Stomach (tissue), 9 donors: ENCODE data around the gene SPTLC2. TPM values are rescaled to one million over a fixed set of nuclear protein-coding genes. Genes with fewer than 3 reads are reported as not detected.
A peak's percentile ranks its signal among the peaks of the same experiment; 100 is the strongest.

Experiments
- DNase-seq, 2 donors: peaks; one replicate each; pipeline versions ENCODE4 v3.0.0 to v3.0.0-alpha.2; 2013 to 2019
- H3K27ac ChIP-seq, 5 donors: fragments of 200-600 bp in 4 of 5; sonication (generic) in 4 of 5; one replicate each; pipeline ENCODE4 v1.5.1; 2013 to 2019; ENCODE audit warnings: mild to moderate bottlenecking in 1 of 5, moderate library complexity in 1 of 5
- H3K27me3 ChIP-seq, 3 donors: fragments of 200-600 bp; sonication (generic); one replicate each; pipeline ENCODE4 v1.5.1; 2017 to 2019; ENCODE audit warnings: mixed run types in 1 of 3
- H3K36me3 ChIP-seq, 4 donors: fragments of 200-600 bp; sonication (generic); 1 replicate in 3 of 4; 2 replicates in 1 of 4; pipeline ENCODE4 v1.5.1; 2016 to 2019
- H3K4me1 ChIP-seq, 4 donors: fragments of 200-600 bp; sonication (generic); one replicate each; pipeline ENCODE4 v1.5.1; 2016 to 2019
- H3K4me3 ChIP-seq, 4 donors: fragments of 200-600 bp; sonication (generic) in 3 of 4; one replicate each; pipeline ENCODE4 v1.5.1; 2016 to 2019; ENCODE audit warnings: mild to moderate bottlenecking in 1 of 4
- H3K9me3 ChIP-seq, 4 donors: fragments of 200-600 bp; sonication (generic); one replicate each; pipeline ENCODE4 v1.5.1; 2016 to 2019
- CTCF ChIP-seq, 7 experiments: fragments of 450-650 bp in 4 of 7; fragments of 200-600 bp in 3 of 7; sonication (generic) in 3 of 7; IDR thresholded peaks; one replicate each; pipeline ENCODE4 v1.5.1; 2016 to 2019; ENCODE audit warnings: antibody characterized with exemption in 7 of 7, control low read depth in 2 of 7, mild to moderate bottlenecking in 1 of 7
- EP300 ChIP-seq: sonication (generic); formaldehyde crosslinking; IDR thresholded peaks from one replicate; pipeline ENCODE4 v1.6.1; 2017; ENCODE audit warnings: antibody characterized with exemption
- POLR2A ChIP-seq, 4 donors: fragments of 450-650 bp; IDR thresholded peaks; one replicate each; pipeline ENCODE4 v1.6.1; 2016; ENCODE audit warnings: antibody characterized with exemption in 4 of 4, control low read depth in 2 of 4, mild to moderate bottlenecking in 1 of 4, moderate library complexity in 1 of 4
- POLR2AphosphoS5 ChIP-seq, 3 donors: sonication (generic); formaldehyde crosslinking; IDR thresholded peaks; one replicate each; pipeline ENCODE4 v1.6.1; 2016; ENCODE audit warnings: antibody characterized with exemption in 3 of 3
- WGBS, 5 donors: extraction: QIAGEN DNeasy Blood & Tissue Kit in 3 of 5; methylation state at CpG; one replicate each; pipeline versions ENCODE4 v1.1.5 to v1.1.7; 2013 to 2018; 5-methylcytosine and 5-hydroxymethylcytosine counted together
- intact Hi-C: fragments of 100-400 bp; cut with DNase I; formaldehyde crosslinking; loops from one replicate; pipeline ENCODE4 v1.15.1; 2023; ENCODE audit warnings: low total_unique reads
- polyA plus RNA-seq, 3 donors: library from polyadenylated mRNA; stranded (reverse); fragments of 200-250 nt; gene quantifications; one replicate each; pipeline ENCODE4 v1.2.3, GENCODE V29; 2013
- total RNA-seq, 5 donors: library from RNA; depleted of rRNA; stranded (reverse); fragments of >200 nt; gene quantifications; one replicate each; pipeline versions ENCODE4 v1.1.0 to v1.2.3, GENCODE V29; 2014 to 2016
- donor health status: healthy with polysubstance abuse.
- donor health status: Bipolar disorder and iron deficiency.
- donor health status: healthy.

SPTLC2 gene
- total and polyA plus RNA-seq, 8 donors = 3.4 to 97.5 (median 13.6) TPM

- no peaks in the 10 kb centered on the region for H3K36me3 ChIP-seq
- H3K9me3 ChIP-seq = no peaks in the 10 kb centered on the region
- intact Hi-C loops = no loop called here
- no peaks in the 10 kb centered on the region for H3K27me3 ChIP-seq
- DNase-seq = no peak
- 87 to 94% (median 89%) methylated on average over 16 of the region's 16 CpGs for WGBS, 5 donors
- peaks cover 6 to 18% (median 12%) of the 10 kb centered on the region in 4 donors for H3K4me1 ChIP-seq
- no peak overlapping the region for H3K27ac ChIP-seq
- TF ChIP-seq CTCF (IDR thresholded peaks at IDR 0.05) = no peak
- no peak overlapping the region for H3K4me3 ChIP-seq
Measured at GRCh38 chr14:77620222-77620870, 3.9 kb upstream of the SPTLC2 start.

- intact Hi-C loops = no loop called here
- H3K9me3 ChIP-seq = no peaks in the 10 kb centered on the region
- no peaks in the 10 kb centered on the region for H3K27me3 ChIP-seq
- 86 to 91% (median 86%) methylated on average over 6 of the region's 6 CpGs for WGBS, 5 donors
- no peaks in the 10 kb centered on the region for H3K36me3 ChIP-seq
- H3K27ac ChIP-seq = no peak overlapping the region
- H3K4me3 ChIP-seq = no peak overlapping the region
- no peak for DNase-seq
- H3K4me1 ChIP-seq = peaks cover 20 to 35% (median 27%) of the 10 kb centered on the region in 4 donors
- TF ChIP-seq POLR2AphosphoS5 (IDR thresholded peaks at IDR 0.05) (no peak), EP300 (no peak), POLR2A (IDR thresholded peaks at IDR 0.05) (no peak), CTCF (IDR thresholded peaks at IDR 0.05) (no peak)
Measured at GRCh38 chr14:77618381-77618970, 2.0 kb upstream of the SPTLC2 start.

- intact Hi-C loops = no loop called here
Measured at GRCh38 chr14:77616133-77616453, 344 bp downstream of the SPTLC2 start.

More at GRCh38 chr14:77616133-77616453, 344 bp downstream of the SPTLC2 start:
- Histone ChIP-seq H3K36me3 (no peaks in the 10 kb centered on the region), H3K9me3 (no peaks in the 10 kb centered on the region), H3K27ac (peak overlapping the region; percentile 88 to 96 (median 92)), H3K27me3 (no peaks in the 10 kb centered on the region), H3K4me3 (peak overlapping the region; percentile 86 to 95 (median 90)), H3K4me1 (peaks cover 24 to 53% (median 36%) of the 10 kb centered on the region in 4 donors)
- DNase-seq = no peak
- TF ChIP-seq CTCF (IDR thresholded peaks at IDR 0.05) (no peak), POLR2A (IDR thresholded peaks at IDR 0.05) (no peak), EP300 (no peak), POLR2AphosphoS5 (IDR thresholded peaks at IDR 0.05) (no peak)
- WGBS, 5 donors = 0 to 1% (median 0%) methylated on average over 2 to 32 of the region's 32 CpGs
